H1 (cell line): ENCODE results near the gene ATP6V0A4. TPM values are rescaled to one million over a fixed set of nuclear protein-coding genes. Genes with fewer than 3 reads are reported as not detected.

ENCODE experiments used
- CTCF ChIA-PET: fragments of 300-600 bp; sonication (Branson Sonifier 250); formaldehyde crosslinking; loops from one replicate; lab custom pipeline; 2021; ENCODE audit not compliant: partially characterized antibody; lab: Charles Lee
- POLR2A ChIA-PET: fragments of 300-600 bp; sonication (Branson Sonifier 250); formaldehyde crosslinking; loops from one replicate; lab custom pipeline; 2021; ENCODE audit warnings: inconsistent platforms; ENCODE audit not compliant: partially characterized antibody; lab: Charles Lee
- DNase-seq, 2 experiments: peaks; one replicate each; pipeline versions ENCODE4 v3.0.0 to v3.0.0-alpha.2; 2010 to 2022; ENCODE audit warnings: low spot score in 2 of 2, low read depth in 1 of 2, mixed read lengths in 1 of 2
- FAIRE-seq: peaks from 2 replicates; lab custom pipeline; 2011; peaks lifted over from hg19 to GRCh38; lab: Jason Lieb, UNC
- H2AFZ ChIP-seq: 2 replicates; pipeline ENCODE4 v1.8.1; 2012; ENCODE audit warnings: low read length, inconsistent platforms
- H2AK5ac ChIP-seq: 2 replicates; pipeline ENCODE4 v1.6.1; 2013; ENCODE audit warnings: low read depth, low read length
- H2BK120ac ChIP-seq: replicated peaks from 2 replicates; pipeline ENCODE3; 2013; ENCODE audit warnings: low read depth, low read length, inconsistent platforms
- H2BK12ac ChIP-seq: 2 replicates; pipeline ENCODE4 v1.6.1; 2013; ENCODE audit warnings: low read depth, low read length
- H2BK15ac ChIP-seq: 2 replicates; pipeline ENCODE4 v1.6.1; 2013; ENCODE audit warnings: low read length
- H2BK20ac ChIP-seq: 2 replicates; pipeline ENCODE4 v1.6.1; 2013; ENCODE audit warnings: low read length
- H2BK5ac ChIP-seq: 2 replicates; pipeline ENCODE4 v1.6.1; 2013; ENCODE audit warnings: low read depth, low read length
- H3K14ac ChIP-seq: 2 replicates; pipeline ENCODE4 v1.6.1; 2013; ENCODE audit warnings: inconsistent platforms; ENCODE audit not compliant: insufficient read length
- H3K18ac ChIP-seq: 2 replicates; pipeline ENCODE4 v1.6.1; 2013; ENCODE audit warnings: low read length; ENCODE audit errors: extremely low read depth
- H3K23ac ChIP-seq: 2 replicates; pipeline ENCODE4 v1.6.1; 2013; ENCODE audit warnings: inconsistent platforms; ENCODE audit not compliant: insufficient read length
- H3K23me2 ChIP-seq: 2 replicates; pipeline ENCODE4 v1.6.1; 2013; ENCODE audit warnings: low read depth, low read length
- H3K27ac ChIP-seq: 2 replicates; pipeline ENCODE4 v1.6.1; 2011; ENCODE audit warnings: low read depth, low read length, inconsistent platforms
- H3K27me3 ChIP-seq, 4 experiments: replicated peaks in 1 of 4; 1 replicate in 1 of 4; 2 replicates in 3 of 4; pipeline versions ENCODE4 v1.6.1 to v1.8.1; 2011 to 2013; ENCODE audit warnings: low read length in 3 of 4, mild to moderate bottlenecking in 3 of 4, inconsistent platforms in 2 of 4, mixed read lengths in 2 of 4, moderate library complexity in 1 of 4; ENCODE audit not compliant: control insufficient read depth in 3 of 4, insufficient read depth in 3 of 4; ENCODE audit errors: extremely low read depth in 1 of 4
- H3K36me3 ChIP-seq, 4 experiments: 2 replicates each; pipeline versions ENCODE4 v1.6.1 to v1.8.1; 2011 to 2013; ENCODE audit warnings: mild to moderate bottlenecking in 4 of 4, low read length in 3 of 4, moderate library complexity in 2 of 4, control low read depth in 1 of 4, inconsistent platforms in 1 of 4; ENCODE audit not compliant: insufficient read depth in 4 of 4, control insufficient read depth in 2 of 4
- H3K4ac ChIP-seq: replicated peaks from 2 replicates; pipeline ENCODE3; 2013; ENCODE audit warnings: low read length, low read depth, mixed read lengths, inconsistent platforms; ENCODE audit not compliant: insufficient read length
- H3K4me1 ChIP-seq, 4 experiments: replicated peaks in 1 of 4; 1 replicate in 1 of 4; 2 replicates in 3 of 4; pipeline versions ENCODE4 v1.6.1 to v1.8.1; 2011 to 2013; ENCODE audit warnings: low read length in 3 of 4, inconsistent platforms in 2 of 4, mixed read lengths in 1 of 4; ENCODE audit not compliant: insufficient read depth in 4 of 4, control insufficient read depth in 3 of 4
- H3K4me2 ChIP-seq, 2 experiments: 2 replicates each; pipeline versions ENCODE4 v1.6.1 to v1.8.1; 2011 to 2013; ENCODE audit warnings: low read depth in 2 of 2, low read length in 2 of 2, control low read depth in 1 of 2, inconsistent platforms in 1 of 2, mild to moderate bottlenecking in 1 of 2; ENCODE audit not compliant: insufficient read depth in 1 of 2
- H3K4me3 ChIP-seq, 4 experiments: fragments of 200-600, 300-600 bp in 1 of 4; sonication (generic), shearing (Covaris generic), sonication (Bioruptor Twin) in 1 of 4; 2 replicates each; pipeline versions ENCODE4 v1.5.1 to v1.8.1; 2011 to 2016; ENCODE audit warnings: low read length in 4 of 4, low read depth in 3 of 4, control low read depth in 2 of 4, inconsistent platforms in 2 of 4, mild to moderate bottlenecking in 2 of 4, mixed read lengths in 1 of 4, moderate library complexity in 1 of 4; ENCODE audit not compliant: insufficient read depth in 2 of 4; ENCODE audit errors: extremely low read depth in 1 of 4
- H3K56ac ChIP-seq: replicated peaks from 2 replicates; pipeline ENCODE3; 2013; ENCODE audit warnings: low read depth, mild to moderate bottlenecking, mixed read lengths, low read length, inconsistent platforms; ENCODE audit not compliant: insufficient read length
- H3K79me1 ChIP-seq: 2 replicates; pipeline ENCODE4 v1.6.1; 2013; ENCODE audit warnings: low read depth, low read length, control low read depth
- H3K79me2 ChIP-seq, 2 experiments: 2 replicates each; pipeline versions ENCODE4 v1.6.1 to v1.8.1; 2012 to 2013; ENCODE audit warnings: low read length in 2 of 2, mild to moderate bottlenecking in 2 of 2, inconsistent platforms in 1 of 2; ENCODE audit not compliant: insufficient read depth in 2 of 2, control insufficient read depth in 1 of 2
- H3K9ac ChIP-seq, 4 experiments: replicated peaks in 1 of 4; 1 replicate in 1 of 4; 2 replicates in 3 of 4; pipeline versions ENCODE4 v1.6.1 to v1.8.1; 2011 to 2013; ENCODE audit warnings: low read depth in 3 of 4, low read length in 3 of 4, control low read depth in 2 of 4, mild to moderate bottlenecking in 2 of 4, moderate library complexity in 2 of 4, inconsistent platforms in 1 of 4; ENCODE audit errors: extremely low read depth in 1 of 4
- H3K9me3 ChIP-seq, 2 experiments: 2 replicates each; pipeline versions ENCODE4 v1.6.1 to v1.8.1; 2012 to 2013; ENCODE audit warnings: mild to moderate bottlenecking in 2 of 2, moderate library complexity in 2 of 2, control low read depth in 1 of 2, inconsistent platforms in 1 of 2, low read depth in 1 of 2, low read length in 1 of 2, mixed read lengths in 1 of 2; ENCODE audit not compliant: insufficient read depth in 2 of 2
- H4K20me1 ChIP-seq, 2 experiments: replicated peaks in 1 of 2; 2 replicates each; pipeline versions ENCODE3 to v1.8.1; 2011 to 2013; ENCODE audit warnings: inconsistent platforms in 2 of 2, low read length in 2 of 2, mild to moderate bottlenecking in 1 of 2; ENCODE audit not compliant: insufficient read depth in 2 of 2, control insufficient read depth in 1 of 2
- H4K5ac ChIP-seq: 2 replicates; pipeline ENCODE4 v1.6.1; 2013; ENCODE audit warnings: low read length, low read depth, mixed read lengths, inconsistent platforms; ENCODE audit not compliant: insufficient read length
- H4K8ac ChIP-seq: 2 replicates; pipeline ENCODE4 v1.8.0; 2013; ENCODE audit warnings: mild to moderate bottlenecking, moderate library complexity, low read length, inconsistent platforms; ENCODE audit not compliant: insufficient read depth; ENCODE audit errors: extremely low read depth
- H4K91ac ChIP-seq: replicated peaks from 2 replicates; pipeline ENCODE3; 2013; ENCODE audit warnings: low read length, mixed read lengths, inconsistent platforms; ENCODE audit not compliant: insufficient read length
- CBX8 ChIP-seq: fragments of 300-800, 300-1000 bp; sonication (generic); IDR thresholded peaks from 2 replicates; pipeline ENCODE4 v1.7.1; 2016; ENCODE audit warnings: low read depth, low read length, borderline replicate concordance
- CHD2 ChIP-seq: IDR thresholded peaks from 2 replicates; pipeline ENCODE4 v1.6.1; 2012; ENCODE audit warnings: low read length, improper control_type of control experiment
- EGR1 ChIP-seq: IDR thresholded peaks from 2 replicates; pipeline ENCODE4 v1.6.1; 2011; ENCODE audit warnings: low read depth, low read length, borderline replicate concordance
- KDM4A ChIP-seq: IDR thresholded peaks from one replicate; pipeline ENCODE4 v1.7.1; 2012; ENCODE audit warnings: low read depth, mild to moderate bottlenecking, moderate library complexity, low read length, inconsistent platforms; ENCODE audit not compliant: severe bottlenecking
- POLR2A ChIP-seq, 2 experiments: IDR thresholded peaks; 1 replicate in 1 of 2; 2 replicates in 1 of 2; pipeline ENCODE4 v1.6.1; 2011; ENCODE audit warnings: low read depth in 2 of 2, low read length in 2 of 2, mild to moderate bottlenecking in 2 of 2; ENCODE audit errors: control extremely low read depth in 1 of 2
- POLR2AphosphoS5 ChIP-seq: IDR thresholded peaks from 2 replicates; pipeline ENCODE4 v1.6.1; 2011; ENCODE audit warnings: low read depth, low read length
- RAD21 ChIP-seq, 2 experiments: IDR thresholded peaks in 1 of 2; conservative IDR thresholded peaks in 1 of 2; 2 replicates each; pipeline ENCODE4 v1.6.1; 2011; ENCODE audit warnings: low read depth in 2 of 2, low read length in 2 of 2, improper control_type of control experiment in 1 of 2, inconsistent platforms in 1 of 2, mild to moderate bottlenecking in 1 of 2, moderate library complexity in 1 of 2
- SIN3A ChIP-seq, 2 experiments: IDR thresholded peaks in 1 of 2; conservative IDR thresholded peaks in 1 of 2; 2 replicates each; pipeline ENCODE4 v1.6.1; 2011 to 2012; ENCODE audit warnings: low read length in 2 of 2, improper control_type of control experiment in 1 of 2, low read depth in 1 of 2, mild to moderate bottlenecking in 1 of 2
- SP1 ChIP-seq: IDR thresholded peaks from 2 replicates; pipeline ENCODE4 v1.6.1; 2011; ENCODE audit warnings: low read depth, low read length
- SP2 ChIP-seq: IDR thresholded peaks from 2 replicates; pipeline ENCODE4 v1.6.1; 2012; ENCODE audit warnings: mild to moderate bottlenecking, low read length, inconsistent platforms
- SP4 ChIP-seq: IDR thresholded peaks from 2 replicates; pipeline ENCODE4 v1.6.1; 2012; ENCODE audit warnings: low read length, inconsistent platforms
- YY1 ChIP-seq: IDR thresholded peaks from 2 replicates; pipeline ENCODE4 v1.6.1; 2011; ENCODE audit warnings: low read depth, mild to moderate bottlenecking, low read length
- ZNF274 ChIP-seq: IDR thresholded peaks from 2 replicates; pipeline ENCODE4 v1.7.0; 2012; ENCODE audit warnings: low read length, borderline replicate concordance; ENCODE audit errors: extremely low read depth
- WGBS, 2 experiments: shearing (Covaris generic) in 1 of 2; methylation state at CpG; one replicate each; pipeline versions ENCODE4 v1.1.6 to v1.1.7; 2013 to 2015; ENCODE audit warnings: low lambda C conversion rate in 2 of 2, mixed read lengths in 2 of 2, inconsistent platforms in 1 of 2, low coverage in 1 of 2, missing lambda C conversion rate in 1 of 2; ENCODE audit not compliant: insufficient replicate concordance in 2 of 2, insufficient coverage in 1 of 2, insufficient read length in 1 of 2; ENCODE audit errors: extremely low coverage in 1 of 2, missing lambda C conversion rate in 1 of 2; 5-methylcytosine and 5-hydroxymethylcytosine counted together
- polyA plus RNA-seq, 7 experiments: library from polyadenylated mRNA; depleted of rRNA in 3 of 7; stranded (reverse) in 5 of 7; unstranded in 2 of 7; fragments of >200 nt in 5 of 7; fragments of 200-250 nt in 2 of 7; gene quantifications; 1 replicate in 5 of 7; 2 replicates in 1 of 7; 4 replicates in 1 of 7; pipeline versions ENCODE4 v1.2.1 to v1.2.3, GENCODE V29; 2011 to 2013; ENCODE audit warnings: missing spikeins in 2 of 7, mixed read lengths in 2 of 7
- total RNA-seq: library from RNA; stranded (reverse); fragmentation: NEBNext Ultra II Directional; extraction: Animal tissue kit (Norgen Biotek cat#: 25700); gene quantifications from 2 replicates; pipeline ENCODE4 v1.2.1, GENCODE V29; 2021

Gene ATP6V0A4
- total and polyA plus RNA-seq, 2 of the 8 experiments (the other 6 are each of a cell fraction or from before 2014, with no cell fraction given) = 0.47 to 1.6 TPM

GRCh38 chr7:138773176-138773575 is 24.8 kb downstream of the ATP6V0A4 start:
- Histone ChIP-seq H3K4me2 (0 out of 4 replicates have a peak overlapping the region, but pooled peaks have one; percentile 6 to 22), H3K14ac (no peak overlapping the region), H3K18ac (peak overlapping the region; percentile 84), H2BK12ac (peak overlapping the region; percentile 2; the same call in 1 of the 2 replicates), H3K4me1 (peaks cover 0 to 5% (median 3%) of the 10 kb centered on the region in 4 experiments; a peak in 5 of 7 replicates), H4K20me1 (no peaks in the 10 kb centered on the region), H2AK5ac (no peak overlapping the region), H3K23ac (no peak overlapping the region), H3K79me1 (no peaks in the 10 kb centered on the region), H4K8ac (no peak overlapping the region), H4K91ac (peak overlapping the region; percentile 8), H3K36me3 (no peaks in the 10 kb centered on the region), H3K79me2 (no peaks in the 10 kb centered on the region), H3K56ac (no peak overlapping the region), H2AFZ (no peak overlapping the region), H3K27me3 (peaks cover 0 to 10% (median 3%) of the 10 kb centered on the region in 4 experiments; a peak in 4 of 7 replicates), H4K5ac (no peak overlapping the region), H3K9ac (no peak overlapping the region), H3K23me2 (no peaks in the 10 kb centered on the region), H3K27ac (no peak overlapping the region), H3K4me3 (no peak overlapping the region), H3K9me3 (no peaks in the 10 kb centered on the region), H3K4ac (no peak overlapping the region), H2BK15ac (peak overlapping the region; percentile 65; the same call in 1 of the 2 replicates), H2BK20ac (no peak overlapping the region), H2BK5ac (no peak overlapping the region; the same call in 1 of the 2 replicates), H2BK120ac (no peak overlapping the region)
- DNase-seq (no peak), FAIRE-seq (no peak)
- 88% methylated on average over 9 of the region's 9 CpGs; no CpG with 5 or more reads in 1 of the 2 experiments for WGBS, 2 experiments
- ChIA-PET CTCF (interaction anchor here (1.0 to 1.5 kb wide), 2 partner anchors 18 to 1112 kb away, joined by 3 to 6 read pairs; no protein-coding TSS in a partner anchor), POLR2A (no interaction called here)
- TF ChIP-seq YY1 (no peak), CBX8 (no peak), CHD2 (no peak), ZNF274 (no peak), POLR2A (IDR thresholded peaks at IDR 0.05; ENCODE audit: control extremely low read depth in 1 of 2, low read depth in 2 of 2, low read length in 2 of 2) (no peak), SP1 (no peak), SP4 (no peak), EGR1 (no peak), RAD21 (IDR thresholded peaks at IDR 0.05 in 1 of 2, conservative IDR thresholded peaks at IDR 0.05 in 1 of 2; ENCODE audit: low read depth in 2 of 2, low read length in 2 of 2) (no peak), SIN3A (conservative IDR thresholded peaks at IDR 0.05 in 1 of 2, IDR thresholded peaks at IDR 0.05 in 1 of 2; ENCODE audit: low read depth in 1 of 2, low read length in 2 of 2) (no peak), KDM4A (no peak), SP2 (no peak), POLR2AphosphoS5 (no peak)
